Right lobe of liver (tissue), 4 donors: Measurements from ENCODE around the gene HSFX3.

Experiments
- CTCF ChIP-seq, 4 donors: fragments of 200-600 bp in 3 of 4; fragments of 450-650 bp in 1 of 4; IDR thresholded peaks; one replicate each; pipeline versions ENCODE4 v1.5.1 to v1.8.0; 2016 to 2022; ENCODE audit warnings: antibody characterized with exemption in 4 of 4, mild to moderate bottlenecking in 2 of 4
- POLR2A ChIP-seq: fragments of 450-650 bp; IDR thresholded peaks from one replicate; pipeline ENCODE4 v1.6.1; 2017; ENCODE audit warnings: antibody characterized with exemption, mild to moderate bottlenecking
- donor health status: DM: no; HTN: no; CAD: no.
- donor health status: DM: no; HTN: no; CAD: no.
- donor health status: DM: no; HTN: yes; CAD: no.

GRCh38 chrX:149505671-149506070, 44.1 kb downstream of the HSFX3 start:
- TF ChIP-seq CTCF (IDR thresholded peaks at IDR 0.05) (no peak), POLR2A (no peak)
